Keratinocyte (primary cell): ENCODE measurements around the gene ERAS. TPM values are rescaled to one million over a fixed set of nuclear protein-coding genes. Genes with fewer than 3 reads are reported as not detected.
A peak's percentile ranks its signal among the peaks of the same experiment; 100 is the strongest.

Source experiments
- DNase-seq: peaks from one replicate; pipeline ENCODE4 v3.0.0-alpha.2; 2011; ENCODE audit warnings: low read depth, missing footprints, low spot score
- FAIRE-seq: peaks from 2 replicates; lab custom pipeline; 2011; peaks lifted over from hg19 to GRCh38; lab: Jason Lieb, UNC
- H2AFZ ChIP-seq: 2 replicates; pipeline ENCODE4 v1.6.0; 2012; ENCODE audit warnings: low read length, control low read depth, inconsistent platforms; ENCODE audit not compliant: control insufficient read depth
- H3K27ac ChIP-seq: 2 replicates; pipeline ENCODE4 v1.5.1; 2011; ENCODE audit warnings: low read length; ENCODE audit not compliant: control insufficient read depth, insufficient read depth
- H3K27me3 ChIP-seq: 3 replicates; pipeline ENCODE4 v1.6.0; 2011; ENCODE audit warnings: low read length; ENCODE audit not compliant: control insufficient read depth, insufficient read depth; ENCODE audit errors: extremely low read depth
- H3K36me3 ChIP-seq, 2 experiments: 2 replicates in 1 of 2; 3 replicates in 1 of 2; pipeline ENCODE4 v1.5.1; 2011; ENCODE audit warnings: low read length in 2 of 2, mild to moderate bottlenecking in 1 of 2; ENCODE audit not compliant: control insufficient read depth in 2 of 2, insufficient read depth in 2 of 2; ENCODE audit errors: extremely low read depth in 1 of 2
- H3K4me1 ChIP-seq: 3 replicates; pipeline ENCODE4 v1.5.1; 2011; ENCODE audit warnings: low read length; ENCODE audit not compliant: control insufficient read depth, insufficient read depth; ENCODE audit errors: extremely low read depth
- H3K4me2 ChIP-seq: 3 replicates; pipeline ENCODE4 v1.6.0; 2011; ENCODE audit warnings: low read depth, low read length; ENCODE audit not compliant: control insufficient read depth, insufficient read depth; ENCODE audit errors: extremely low read depth
- H3K4me3 ChIP-seq, 3 experiments: fragments of 200-600 bp in 1 of 3; sonication (generic) in 1 of 3; 2 replicates in 2 of 3; 3 replicates in 1 of 3; pipeline ENCODE4 v1.5.1; 2011 to 2016; ENCODE audit warnings: low read length in 3 of 3, mild to moderate bottlenecking in 3 of 3, control low read depth in 2 of 3, inconsistent platforms in 1 of 3, low read depth in 1 of 3, mixed read lengths in 1 of 3, mixed run types in 1 of 3, moderate library complexity in 1 of 3; ENCODE audit not compliant: control insufficient read depth in 2 of 3, insufficient read depth in 2 of 3; ENCODE audit errors: extremely low read depth in 1 of 3
- H3K79me2 ChIP-seq: 2 replicates; pipeline ENCODE4 v1.6.0; 2012; ENCODE audit warnings: low read length; ENCODE audit not compliant: control insufficient read depth, insufficient read depth
- H3K9ac ChIP-seq: 3 replicates; pipeline ENCODE4 v1.6.0; 2011; ENCODE audit warnings: low read length; ENCODE audit not compliant: control insufficient read depth, insufficient read depth; ENCODE audit errors: extremely low read depth
- H3K9me1 ChIP-seq: 3 replicates; pipeline ENCODE4 v1.6.0; 2011; ENCODE audit warnings: low read length; ENCODE audit not compliant: control insufficient read depth, insufficient read depth; ENCODE audit errors: extremely low read depth
- H3K9me3 ChIP-seq: 2 replicates; pipeline ENCODE4 v1.5.1; 2012; ENCODE audit warnings: low read depth, low read length; ENCODE audit not compliant: control insufficient read depth
- H4K20me1 ChIP-seq: 3 replicates; pipeline ENCODE4 v1.6.0; 2011; ENCODE audit warnings: low read length; ENCODE audit not compliant: control insufficient read depth, insufficient read depth; ENCODE audit errors: extremely low read depth
- CTCF ChIP-seq, 3 experiments: IDR thresholded peaks in 1 of 3; conservative IDR thresholded peaks in 1 of 3; optimal IDR thresholded peaks in 1 of 3; 2 replicates in 2 of 3; 3 replicates in 1 of 3; pipeline versions ENCODE3 to v1.5.1; 2011; ENCODE audit warnings: low read length in 3 of 3, mild to moderate bottlenecking in 3 of 3, moderate library complexity in 2 of 3, control low read depth in 1 of 3, inconsistent platforms in 1 of 3; ENCODE audit not compliant: insufficient read depth in 2 of 3; ENCODE audit errors: extremely low read depth in 1 of 3
- EZH2 ChIP-seq: IDR thresholded peaks from one replicate; pipeline ENCODE4 v1.6.1; 2012; ENCODE audit warnings: inconsistent platforms, mild to moderate bottlenecking, low read length, moderate library complexity
- dilution Hi-C: fragments of 300-500 bp; cut with MboI; formaldehyde crosslinking; loops from one replicate; pipeline ENCODE4 v1.7.0; 2020; ENCODE audit warnings: low sequenced_read_pairs; ENCODE audit not compliant: extremely low pct_ligation_motif_present
- polyA plus RNA-seq, 5 experiments: library from polyadenylated mRNA; depleted of rRNA in 3 of 5; stranded (reverse) in 3 of 5; stranded (forward) in 1 of 5; unstranded in 1 of 5; fragments of >200 nt; gene quantifications; 1 replicate in 1 of 5; 2 replicates in 3 of 5; 3 replicates in 1 of 5; pipeline versions ENCODE4 v1.2.1 to v1.2.3, GENCODE V29; 2011 to 2012; ENCODE audit warnings: missing spikeins in 2 of 5, low read depth in 1 of 5, low replicate concordance in 1 of 5

ERAS gene
- polyA plus RNA-seq, 1 donor (not counting 4 experiments of a cell fraction or from before 2014, with no cell fraction given), result not detected

GRCh38 chrX:48835524-48836329 lies 9.4 kb downstream of the ERAS start, which contains the start of gene PCSK1N:
PCSK1N (minus strand) TSS chrX:48835610; CDS start chrX:48835532, 78 bp downstream.
- DNase-seq (no peak), FAIRE-seq (no peak)
- H3K27ac ChIP-seq, result no peak within 1 kb of the TSS
- peak within 1 kb of the TSS; percentile 72 for H3K4me2 ChIP-seq
- no peaks in the 10 kb centered on the region for H3K79me2 ChIP-seq
- no peaks in the 10 kb centered on the region for H3K9me1 ChIP-seq
- peak within 1 kb of the TSS; percentile 46 to 61 (median 55) for H3K4me3 ChIP-seq
- H4K20me1 ChIP-seq, result no peaks in the 10 kb centered on the region
- dilution Hi-C loops, result no loop called here
- H3K27me3 ChIP-seq, result peaks cover 10% of the 10 kb centered on the region
- H3K4me1 ChIP-seq, result no peaks in the 10 kb centered on the region
- peak within 1 kb of the TSS; percentile 69 for H2AFZ ChIP-seq
- H3K9me3 ChIP-seq, result no peaks in the 10 kb centered on the region
- peak within 1 kb of the TSS; percentile 18 for H3K9ac ChIP-seq
- no peaks in the 10 kb centered on the region for H3K36me3 ChIP-seq
- TF ChIP-seq EZH2 (no peak), CTCF (optimal IDR thresholded peaks at IDR 0.05 in 1 of 3, IDR thresholded peaks at IDR 0.05 in 1 of 3, conservative IDR thresholded peaks at IDR 0.05 in 1 of 3; ENCODE audit: extremely low read depth in 1 of 3, insufficient read depth in 2 of 3, low read length in 3 of 3) (no peak)

- Histone ChIP-seq H2AFZ (no peak overlapping the region), H3K9me1 (no peaks in the 10 kb centered on the region)
Observed at GRCh38 chrX:48839686-48840085, 13.4 kb downstream of the ERAS start.

More at GRCh38 chrX:48839686-48840085, 13.4 kb downstream of the ERAS start:
- TF ChIP-seq CTCF (optimal IDR thresholded peaks at IDR 0.05 in 1 of 3, IDR thresholded peaks at IDR 0.05 in 1 of 3, conservative IDR thresholded peaks at IDR 0.05 in 1 of 3; ENCODE audit: extremely low read depth in 1 of 3, insufficient read depth in 2 of 3, low read length in 3 of 3) (no peak), EZH2 (no peak)
- no peak overlapping the region for H3K9ac ChIP-seq
- FAIRE-seq (no peak), DNase-seq (no peak)
- no peaks in the 10 kb centered on the region for H3K4me1 ChIP-seq
- no peaks in the 10 kb centered on the region for H3K9me3 ChIP-seq
- H3K27ac ChIP-seq, result no peak overlapping the region
- no peak overlapping the region for H3K4me3 ChIP-seq
- no peaks in the 10 kb centered on the region for H3K79me2 ChIP-seq
- no peak overlapping the region for H3K4me2 ChIP-seq
- H3K36me3 ChIP-seq, result no peaks in the 10 kb centered on the region
- H3K27me3 ChIP-seq, result peaks cover 3% of the 10 kb centered on the region
- dilution Hi-C loops, result no loop called here
- no peaks in the 10 kb centered on the region for H4K20me1 ChIP-seq
